H9 (cell line): ENCODE measurements around the gene PSMA6. TPM values are rescaled to one million over a fixed set of nuclear protein-coding genes. Genes with fewer than 3 reads are reported as not detected.

ENCODE experiments used
- DNase-seq: peaks from one replicate; pipeline ENCODE4 v3.0.0-alpha.2; 2017
- H2AFZ ChIP-seq: one replicate; pipeline ENCODE4 v1.6.1; 2013; ENCODE audit warnings: mild to moderate bottlenecking, low read length, control low read depth, moderate library complexity
- H2AK5ac ChIP-seq: 2 replicates; pipeline ENCODE4 v1.6.1; 2013; ENCODE audit warnings: low read length, control low read depth, mixed read lengths; ENCODE audit not compliant: insufficient read length
- H2BK120ac ChIP-seq: one replicate; pipeline ENCODE4 v1.6.1; 2013; ENCODE audit warnings: low read depth, mild to moderate bottlenecking, low read length, control low read depth, inconsistent platforms; ENCODE audit not compliant: poor library complexity, severe bottlenecking
- H2BK12ac ChIP-seq: 2 replicates; pipeline ENCODE4 v1.6.1; 2013; ENCODE audit warnings: low read length, control low read depth, mixed read lengths, low read depth; ENCODE audit not compliant: insufficient read length
- H2BK15ac ChIP-seq: 2 replicates; pipeline ENCODE4 v1.6.1; 2013; ENCODE audit warnings: low read depth, low read length, control low read depth
- H2BK20ac ChIP-seq: one replicate; pipeline ENCODE4 v1.6.1; 2013; ENCODE audit warnings: low read depth, mild to moderate bottlenecking, low read length, control low read depth, inconsistent platforms; ENCODE audit not compliant: poor library complexity, severe bottlenecking
- H2BK5ac ChIP-seq: 2 replicates; pipeline ENCODE4 v1.6.1; 2013; ENCODE audit warnings: low read length, control low read depth, mixed read lengths; ENCODE audit not compliant: insufficient read length
- H3K14ac ChIP-seq: 2 replicates; pipeline ENCODE4 v1.6.1; 2013; ENCODE audit warnings: low read length, control low read depth; ENCODE audit not compliant: insufficient read depth
- H3K18ac ChIP-seq: 2 replicates; pipeline ENCODE4 v1.6.1; 2013; ENCODE audit warnings: low read depth, mild to moderate bottlenecking, mixed read lengths, low read length, control low read depth; ENCODE audit not compliant: insufficient read length
- H3K23ac ChIP-seq: 2 replicates; pipeline ENCODE4 v1.6.1; 2013; ENCODE audit warnings: low read length, control low read depth, mixed read lengths, low read depth; ENCODE audit not compliant: insufficient read length
- H3K23me2 ChIP-seq: 2 replicates; pipeline ENCODE4 v1.6.1; 2013; ENCODE audit warnings: low read depth, mild to moderate bottlenecking, mixed read lengths, low read length, control low read depth; ENCODE audit not compliant: insufficient read length, poor library complexity, severe bottlenecking
- H3K27ac ChIP-seq: 2 replicates; pipeline ENCODE4 v1.5.1; 2013; ENCODE audit warnings: low read length, control low read depth, mixed read lengths, low read depth; ENCODE audit not compliant: insufficient read length
- H3K27me3 ChIP-seq: 2 replicates; pipeline ENCODE4 v1.6.1; 2013; ENCODE audit warnings: low read length, control low read depth, inconsistent platforms; ENCODE audit not compliant: insufficient read depth
- H3K4ac ChIP-seq: 2 replicates; pipeline ENCODE4 v1.6.1; 2013; ENCODE audit warnings: low read depth, mild to moderate bottlenecking, control low read depth, inconsistent platforms, low read length, moderate library complexity
- H3K4me1 ChIP-seq: 2 replicates; pipeline ENCODE4 v1.6.1; 2013; ENCODE audit warnings: low read length, control low read depth, inconsistent platforms; ENCODE audit not compliant: insufficient read depth
- H3K4me2 ChIP-seq: 2 replicates; pipeline ENCODE4 v1.6.1; 2013; ENCODE audit warnings: low read length, control low read depth, mixed read lengths; ENCODE audit not compliant: insufficient read length, insufficient read depth
- H3K56ac ChIP-seq: 2 replicates; pipeline ENCODE4 v1.6.1; 2013; ENCODE audit warnings: low read depth, mild to moderate bottlenecking, mixed read lengths, low read length, control low read depth; ENCODE audit not compliant: insufficient read length
- H3K79me1 ChIP-seq: 2 replicates; pipeline ENCODE4 v1.6.1; 2013; ENCODE audit warnings: low read depth, mild to moderate bottlenecking, moderate library complexity, low read length, control low read depth, inconsistent platforms; ENCODE audit not compliant: insufficient read depth, poor library complexity, severe bottlenecking
- H3K79me2 ChIP-seq: 2 replicates; pipeline ENCODE4 v1.6.1; 2013; ENCODE audit warnings: low read length, control low read depth, inconsistent platforms; ENCODE audit not compliant: insufficient read depth
- H3K9ac ChIP-seq: 2 replicates; pipeline ENCODE4 v1.6.1; 2013; ENCODE audit warnings: low read length, control low read depth, mixed read lengths; ENCODE audit not compliant: insufficient read length; ENCODE audit errors: extremely low read depth
- H3K9me3 ChIP-seq: one replicate; pipeline ENCODE4 v1.6.1; 2013; ENCODE audit warnings: low read depth, low read length, inconsistent platforms; ENCODE audit not compliant: control insufficient read depth
- H3T11ph ChIP-seq: one replicate; pipeline ENCODE4 v1.6.1; 2013; ENCODE audit warnings: mild to moderate bottlenecking, low read length, control low read depth, inconsistent platforms
- H4K20me1 ChIP-seq: one replicate; pipeline ENCODE4 v1.6.1; 2013; ENCODE audit not compliant: control insufficient read depth, insufficient read length, insufficient read depth
- H4K5ac ChIP-seq: 2 replicates; pipeline ENCODE4 v1.6.1; 2013; ENCODE audit warnings: low read depth, mild to moderate bottlenecking, mixed read lengths, low read length, control low read depth; ENCODE audit not compliant: insufficient read length
- H4K8ac ChIP-seq: replicated peaks from 2 replicates; pipeline ENCODE4 v1.6.1; 2013; ENCODE audit warnings: low read length, control low read depth, mixed read lengths, low read depth; ENCODE audit not compliant: insufficient read length
- H4K91ac ChIP-seq: 2 replicates; pipeline ENCODE4 v1.6.1; 2013; ENCODE audit warnings: low read depth, mild to moderate bottlenecking, moderate library complexity, mixed read lengths, low read length, control low read depth; ENCODE audit not compliant: insufficient read length
- H3K27ac Mint-ChIP-seq, 3 experiments: 2 replicates in 2 of 3; 3 replicates in 1 of 3; pipeline ENCODE4 v1.8.0; 2020 to 2021; ENCODE audit warnings: mixed read lengths in 3 of 3, mild to moderate bottlenecking in 1 of 3, moderate library complexity in 1 of 3
- H3K27me3 Mint-ChIP-seq: 2 replicates; pipeline ENCODE4 v1.8.0; 2021; ENCODE audit warnings: low read depth, mild to moderate bottlenecking, moderate library complexity, mixed read lengths
- H3K36me3 Mint-ChIP-seq, 3 experiments: 2 replicates in 2 of 3; 3 replicates in 1 of 3; pipeline ENCODE4 v1.8.0; 2020 to 2021; ENCODE audit warnings: low read depth in 3 of 3, mixed read lengths in 3 of 3; ENCODE audit not compliant: insufficient read depth in 1 of 3
- H3K4me1 Mint-ChIP-seq, 2 experiments: 2 replicates each; pipeline ENCODE4 v1.8.0; 2020; ENCODE audit warnings: mixed read lengths in 2 of 2
- H3K4me3 Mint-ChIP-seq, 2 experiments: 2 replicates in 1 of 2; 3 replicates in 1 of 2; pipeline ENCODE4 v1.8.0; 2020 to 2021; ENCODE audit warnings: mild to moderate bottlenecking in 2 of 2, mixed read lengths in 2 of 2, moderate library complexity in 1 of 2
- H3K9me3 Mint-ChIP-seq, 2 experiments: 2 replicates in 1 of 2; 3 replicates in 1 of 2; pipeline ENCODE4 v1.8.0; 2020; ENCODE audit warnings: mild to moderate bottlenecking in 2 of 2, mixed read lengths in 2 of 2, moderate library complexity in 1 of 2
- WGBS: extraction: QIAGEN DNeasy Blood & Tissue Kit; methylation state at CpG from one replicate; pipeline ENCODE4 v1.1.7; 2013; ENCODE audit warnings: missing lambda C conversion rate, low lambda C conversion rate, mixed read lengths; ENCODE audit not compliant: insufficient read length; ENCODE audit errors: extremely low coverage; 5-methylcytosine and 5-hydroxymethylcytosine counted together
- total RNA-seq: library from RNA; stranded (reverse); gene quantifications from 2 replicates; pipeline ENCODE4 v1.2.1, GENCODE V29; 2021
- TF ChIP-seq, protein P1 (sequence below): fragments of 200-600 bp; sonication (generic); conservative IDR thresholded peaks from 3 replicates; pipeline ENCODE4 v1.8.0; 2021; ENCODE audit warnings: antibody characterized with exemption, mild to moderate bottlenecking

The PSMA6 gene
- total RNA-seq, 1 experiment from 2014 or later, result 255 TPM

DNA sequence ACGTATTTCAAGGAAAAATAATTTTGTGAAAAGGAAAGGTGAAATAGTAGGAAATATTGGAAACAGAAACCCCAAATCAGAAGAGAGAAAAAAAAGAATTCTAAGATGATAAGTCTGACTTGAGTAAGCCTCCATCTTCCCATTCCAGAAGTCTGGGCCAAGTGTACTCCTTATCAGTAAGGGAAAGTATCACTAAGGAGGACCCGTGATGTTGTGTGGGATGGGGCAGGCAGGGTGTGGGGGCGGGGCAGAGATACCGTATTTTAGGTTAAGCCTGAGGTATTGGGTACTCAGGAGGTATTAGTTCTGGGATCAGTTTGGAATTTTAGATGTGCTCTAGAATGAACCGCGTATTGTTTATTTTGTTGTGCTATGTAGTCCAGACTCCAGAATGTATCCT, 33.8 kb upstream of the PSMA6 start:
- H3K23ac ChIP-seq, result no peak overlapping the region
- no peaks in the 10 kb centered on the region for H3K79me1 ChIP-seq
- no peak overlapping the region for H3K4ac ChIP-seq
- H3T11ph ChIP-seq, result no peak overlapping the region
- no peak overlapping the region for H2AFZ ChIP-seq
- H2AK5ac ChIP-seq, result no peak overlapping the region
- H4K91ac ChIP-seq, result no peak overlapping the region
- DNase-seq, result no peak
- H3K23me2 ChIP-seq, result no peaks in the 10 kb centered on the region
- no peak overlapping the region for H2BK120ac ChIP-seq
- no peaks in the 10 kb centered on the region for H3K4me1 ChIP-seq
- no peak overlapping the region for H2BK5ac ChIP-seq
- Mint-ChIP-seq H3K27ac (no peak overlapping the region), H3K4me1 (no peaks in the 10 kb centered on the region), H3K27me3 (no peaks in the 10 kb centered on the region), H3K9me3 (peaks cover 3 to 8% of the 10 kb centered on the region in 2 experiments; a peak in 2 of 5 replicates), H3K4me3 (no peak overlapping the region), H3K36me3 (peaks cover 5 to 16% (median 13%) of the 10 kb centered on the region in 3 experiments)
- H2BK12ac ChIP-seq, result no peak overlapping the region
- H4K5ac ChIP-seq, result no peak overlapping the region
- TF ChIP-seq, protein P1, sequence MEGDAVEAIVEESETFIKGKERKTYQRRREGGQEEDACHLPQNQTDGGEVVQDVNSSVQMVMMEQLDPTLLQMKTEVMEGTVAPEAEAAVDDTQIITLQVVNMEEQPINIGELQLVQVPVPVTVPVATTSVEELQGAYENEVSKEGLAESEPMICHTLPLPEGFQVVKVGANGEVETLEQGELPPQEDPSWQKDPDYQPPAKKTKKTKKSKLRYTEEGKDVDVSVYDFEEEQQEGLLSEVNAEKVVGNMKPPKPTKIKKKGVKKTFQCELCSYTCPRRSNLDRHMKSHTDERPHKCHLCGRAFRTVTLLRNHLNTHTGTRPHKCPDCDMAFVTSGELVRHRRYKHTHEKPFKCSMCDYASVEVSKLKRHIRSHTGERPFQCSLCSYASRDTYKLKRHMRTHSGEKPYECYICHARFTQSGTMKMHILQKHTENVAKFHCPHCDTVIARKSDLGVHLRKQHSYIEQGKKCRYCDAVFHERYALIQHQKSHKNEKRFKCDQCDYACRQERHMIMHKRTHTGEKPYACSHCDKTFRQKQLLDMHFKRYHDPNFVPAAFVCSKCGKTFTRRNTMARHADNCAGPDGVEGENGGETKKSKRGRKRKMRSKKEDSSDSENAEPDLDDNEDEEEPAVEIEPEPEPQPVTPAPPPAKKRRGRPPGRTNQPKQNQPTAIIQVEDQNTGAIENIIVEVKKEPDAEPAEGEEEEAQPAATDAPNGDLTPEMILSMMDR, result no peak
- no peak overlapping the region for H3K56ac ChIP-seq
- no peaks in the 10 kb centered on the region for H3K27me3 ChIP-seq
- no peak overlapping the region for H3K4me2 ChIP-seq
- no CpG with 5 or more reads among the region's 6 CpGs for WGBS
- no peak overlapping the region for H3K14ac ChIP-seq
- H4K8ac ChIP-seq, result no peak overlapping the region
- H4K20me1 ChIP-seq, result no peaks in the 10 kb centered on the region
- H2BK15ac ChIP-seq, result no peak overlapping the region
- H2BK20ac ChIP-seq, result no peak overlapping the region
- H3K79me2 ChIP-seq, result no peaks in the 10 kb centered on the region
- no peak overlapping the region for H3K9ac ChIP-seq
- no peak overlapping the region for H3K27ac ChIP-seq
- H3K9me3 ChIP-seq, result no peaks in the 10 kb centered on the region
- no peak overlapping the region for H3K18ac ChIP-seq
